HG03175 (cell line): ENCODE measurements around the gene RMI1.

Experiments
- ATAC-seq: cut with Tn5 transposase; IDR thresholded peaks from one replicate; pipeline ENCODE4 v1.9.1; 2021; ENCODE audit warnings: mild to moderate bottlenecking, moderate library complexity; ENCODE audit not compliant: unreplicated experiment

Gene RMI1

GRCh38 chr9:83967073-83967472 is 13.5 kb upstream of the RMI1 start:
- no peak for ATAC-seq

GRCh38 chr9:83969602-83970001 is 11.0 kb upstream of the RMI1 start:
- no peak for ATAC-seq

- no peak for ATAC-seq
Measured at GRCh38 chr9:83971485-83971884, 9.1 kb upstream of the RMI1 start.

- no peak for ATAC-seq
Measured at GRCh38 chr9:83972286-83972685, 8.3 kb upstream of the RMI1 start.

- no peak for ATAC-seq
Measured at GRCh38 chr9:83975300-83975699, 5.3 kb upstream of the RMI1 start.

GRCh38 chr9:83976372-83976771 is 4.2 kb upstream of the RMI1 start:
- no peak for ATAC-seq

GRCh38 chr9:83977196-83977595 is 3.4 kb upstream of the RMI1 start:
- no peak for ATAC-seq

GRCh38 chr9:83978992-83979811 is 1.4 kb upstream of the RMI1 start:
- peak; percentile 21 for ATAC-seq

GRCh38 chr9:83979812-83980394 is 702 bp upstream of the RMI1 start, which contains the start of gene HNRNPK:
Gene HNRNPK (minus strand): TSS chr9:83980215. CDS start chr9:83978252, 1,963 bp downstream.
- ATAC-seq = peak; percentile 83

GRCh38 chr9:83981126-83981871 is 694 bp downstream of the RMI1 start:
- peak; percentile 2 for ATAC-seq

GRCh38 chr9:83986195-83986594 is 5.6 kb downstream of the RMI1 start:
- ATAC-seq = no peak

GRCh38 chr9:83986765-83987401 is 6.3 kb downstream of the RMI1 start:
- no peak for ATAC-seq

GRCh38 chr9:83987402-83987791 is 6.8 kb downstream of the RMI1 start:
- no peak for ATAC-seq

GRCh38 chr9:83988411-83988810 is 7.8 kb downstream of the RMI1 start:
- ATAC-seq = no peak

- ATAC-seq = no peak
Measured at GRCh38 chr9:83991355-83991754, 10.8 kb downstream of the RMI1 start.

- no peak for ATAC-seq
Measured at GRCh38 chr9:83992407-83992806, 11.8 kb downstream of the RMI1 start.

GRCh38 chr9:83992901-83993300 is 12.3 kb downstream of the RMI1 start:
- ATAC-seq = no peak

GRCh38 chr9:83996126-83996525 is 15.5 kb downstream of the RMI1 start:
- no peak for ATAC-seq

GRCh38 chr9:83999141-83999918 is 18.7 kb downstream of the RMI1 start:
- no peak for ATAC-seq

- no peak for ATAC-seq
Measured at GRCh38 chr9:84000186-84000585, 19.6 kb downstream of the RMI1 start.

GRCh38 chr9:84001621-84002020 is 21.0 kb downstream of the RMI1 start:
- no peak for ATAC-seq
